Measurements from ENCODE around the gene ATXN7L1.
A peak's percentile ranks its signal among the peaks of the same experiment; 100 is the strongest.

ATXN7L1 gene

GRCh38 chr7:105751054-105751453 is 125.3 kb downstream of the ATXN7L1 start:
- H3K27me3 ChIP-seq (replicated peaks): no peaks in the 10 kb centered on the region
- no peaks in the 10 kb centered on the region for H3K36me3 ChIP-seq (replicated peaks)
- no peak overlapping the region for H3K4me3 ChIP-seq (ENCODE audit: low read depth, low read length)
- DNase-seq: no peak
- no peak overlapping the region for H3K27ac ChIP-seq
- TF ChIP-seq CTCF (IDR thresholded peaks at IDR 0.05; ENCODE audit: low read depth, low read length, missing control alignments): no peak
- in situ Hi-C loops (cut with HindIII; ENCODE audit: low pct_ligation_motif_present, low sequenced_read_pairs): loop anchor here (25.0 kb wide), 1 partner anchor 286 kb away; no protein-coding TSS in a partner anchor

GRCh38 chr7:105748701-105749100 is 127.7 kb downstream of the ATXN7L1 start:
- Histone ChIP-seq H3K27ac (no peak overlapping the region), H3K36me3 (replicated peaks) (no peaks in the 10 kb centered on the region), H3K27me3 (replicated peaks) (no peaks in the 10 kb centered on the region), H3K4me3 (ENCODE audit: low read depth, low read length) (no peak overlapping the region)
- in situ Hi-C loops (cut with HindIII; ENCODE audit: low pct_ligation_motif_present, low sequenced_read_pairs): no loop called here
- no peak for DNase-seq
- no peak for TF ChIP-seq CTCF (IDR thresholded peaks at IDR 0.05; ENCODE audit: low read depth, low read length, missing control alignments)

- DNase-seq: no peak
- TF ChIP-seq CTCF (IDR thresholded peaks at IDR 0.05; ENCODE audit: low read depth, low read length, missing control alignments): peak; percentile 17
- Histone ChIP-seq H3K27me3 (replicated peaks) (no peaks in the 10 kb centered on the region), H3K27ac (no peak overlapping the region), H3K36me3 (replicated peaks) (no peaks in the 10 kb centered on the region), H3K4me3 (ENCODE audit: low read depth, low read length) (no peak overlapping the region)
- in situ Hi-C loops (cut with HindIII; ENCODE audit: low pct_ligation_motif_present, low sequenced_read_pairs): no loop called here
These were observed 130.6 kb downstream of the ATXN7L1 start for GRCh38 chr7:105745681-105746330.

GRCh38 chr7:105744258-105744657 is 132.1 kb downstream of the ATXN7L1 start:
- no peak overlapping the region for H3K4me3 ChIP-seq (ENCODE audit: low read depth, low read length)
- H3K27ac ChIP-seq: no peak overlapping the region
- DNase-seq: no peak
- in situ Hi-C loops (cut with HindIII; ENCODE audit: low pct_ligation_motif_present, low sequenced_read_pairs): no loop called here
- TF ChIP-seq CTCF (IDR thresholded peaks at IDR 0.05; ENCODE audit: low read depth, low read length, missing control alignments): no peak
- H3K36me3 ChIP-seq (replicated peaks): no peaks in the 10 kb centered on the region
- no peaks in the 10 kb centered on the region for H3K27me3 ChIP-seq (replicated peaks)

GRCh38 chr7:105743351-105744090 is 132.9 kb downstream of the ATXN7L1 start:
- no peak for TF ChIP-seq CTCF (IDR thresholded peaks at IDR 0.05; ENCODE audit: low read depth, low read length, missing control alignments)
- Histone ChIP-seq H3K36me3 (replicated peaks) (no peaks in the 10 kb centered on the region), H3K27ac (no peak overlapping the region), H3K4me3 (ENCODE audit: low read depth, low read length) (no peak overlapping the region), H3K27me3 (replicated peaks) (no peaks in the 10 kb centered on the region)
- in situ Hi-C loops (cut with HindIII; ENCODE audit: low pct_ligation_motif_present, low sequenced_read_pairs): no loop called here
- DNase-seq: no peak
